Heart left ventricle (tissue), 16 donors: ENCODE measurements around the gene RNASEH2C. TPM values are rescaled to one million over a fixed set of nuclear protein-coding genes. Genes with fewer than 3 reads are reported as not detected.
"Not testable (repeated sequence)": the region's sequence is repeated elsewhere in the genome, so short reads cannot be mapped to it uniquely, and the experiment has no call there.

ENCODE experiments used
- ATAC-seq, 4 donors: fragments of 200-7000 bp; cut with Tn5 transposase; one replicate each; pipeline ENCODE4 v1.9.1; 2020 to 2022; ENCODE audit warnings: moderate library complexity in 4 of 4, mild to moderate bottlenecking in 3 of 4, moderate number of reproducible peaks in 1 of 4
- DNase-seq, 5 donors: peaks; one replicate each; pipeline ENCODE4 v3.0.0-alpha.2; 2020
- H3K27ac ChIP-seq, 12 donors: fragments of 200-600 bp; sonication (generic) in 4 of 12; one replicate each; pipeline versions ENCODE4 v1.5.0 to v1.8.0; 2016 to 2022; ENCODE audit warnings: mild to moderate bottlenecking in 2 of 12
- H3K27me3 ChIP-seq, 9 donors: fragments of 200-600 bp; sonication (generic) in 2 of 9; one replicate each; pipeline versions ENCODE4 v1.5.1 to v1.8.0; 2016 to 2022; ENCODE audit warnings: mild to moderate bottlenecking in 3 of 9
- H3K36me3 ChIP-seq, 9 donors: fragments of 200-600 bp; sonication (generic) in 2 of 9; one replicate each; pipeline versions ENCODE4 v1.5.0 to v1.8.0; 2018 to 2022; ENCODE audit warnings: mild to moderate bottlenecking in 2 of 9
- H3K4me1 ChIP-seq, 12 donors: fragments of 200-600 bp; sonication (generic) in 4 of 12; one replicate each; pipeline versions ENCODE4 v1.5.0 to v1.8.0; 2016 to 2022; ENCODE audit warnings: mild to moderate bottlenecking in 3 of 12
- H3K4me3 ChIP-seq, 12 donors: fragments of 200-600 bp; sonication (generic) in 4 of 12; one replicate each; pipeline versions ENCODE4 v1.5.0 to v1.8.0; 2017 to 2022; ENCODE audit warnings: mild to moderate bottlenecking in 9 of 12, moderate library complexity in 4 of 12
- H3K9me3 ChIP-seq, 12 donors: fragments of 200-600 bp; sonication (generic) in 4 of 12; one replicate each; pipeline versions ENCODE4 v1.5.0 to v1.8.0; 2016 to 2022; ENCODE audit warnings: mild to moderate bottlenecking in 1 of 12
- POLR2A ChIP-seq, 2 donors: fragments of 450-650 bp; IDR thresholded peaks; one replicate each; pipeline ENCODE4 v1.6.1; 2017; ENCODE audit warnings: antibody characterized with exemption in 2 of 2, mild to moderate bottlenecking in 2 of 2, moderate library complexity in 2 of 2
- WGBS, 4 donors: extraction: QIAGEN DNeasy Blood & Tissue Kit in 2 of 4; methylation state at CpG; one replicate each; pipeline versions ENCODE4 v1.1.5 to v1.1.7; 2013 to 2018; 5-methylcytosine and 5-hydroxymethylcytosine counted together
- intact Hi-C, 10 donors: fragments of 100-400 bp; cut with DNase I; formaldehyde crosslinking; loops; one replicate each; pipeline versions ENCODE4 v1.11.1 to v1.14.2; 2022
- polyA plus RNA-seq, 2 donors: library from polyadenylated mRNA; stranded (reverse); fragments of 200-250 nt; gene quantifications; one replicate each; pipeline ENCODE4 v1.2.3, GENCODE V29; 2013
- total RNA-seq, 9 donors: library from RNA; depleted of rRNA in 2 of 9; stranded (reverse); fragments of >200 nt in 2 of 9; fragmentation: NEBNext Ultra II Directional in 3 of 9; extraction: Animal tissue kit (Norgen Biotek cat#: 25700) in 3 of 9; gene quantifications; one replicate each; pipeline versions ENCODE4 v1.1.0 to v1.2.4, GENCODE V29; 2016 to 2023
- TF ChIP-seq, protein P1 (sequence below), 12 donors: fragments of 200-600 bp; sonication (generic) in 4 of 12; IDR thresholded peaks; one replicate each; pipeline versions ENCODE4 v1.5.0 to v1.8.0; 2018 to 2022; ENCODE audit warnings: antibody characterized with exemption in 12 of 12, mild to moderate bottlenecking in 5 of 12
- donor health status: ischemic (EF 13 %, LVEDD 7.1; RV severe dilation, severe dysfunction).
- donor health status: healthy with polysubstance abuse.
- donor health status: DM: no; HTN: yes; CAD: no.
- donor health status: DM: no; HTN: no; CAD: no.
- donor health status: ischemic (EF 25% LVEDD 6.9; RV normal size, moderate dysfunction).
- donor health status: ischemic (EF 25% LVEDD 5.7; RV mildly dilated, moderate dysfunction).
- donor health status: healthy.
- donor health status: DM: yes; HTN: yes; CAD: no.
- donor health status: ischemic (EF 35%, LVEDD 5.7; RV mildly dilated, moderate dysfunction).
- donor health status: nonischemic (EF 11% LVEDD 7.7; RV severe dilation, severe dysfunction).
- donor health status: DM: yes; HTN: yes; CAD: no.
- donor health status: PGD.
- donor health status: ischemic (EF 29% LVEDD 5.4; RV normal size, mild dysfunction).
- donor health status: nonischemic (EF 23%, LVEDD 6.1; RV moderate dilation, normal function).

The RNASEH2C gene
- total and polyA plus RNA-seq, 11 donors, result 31.7 to 131 (median 54.7) TPM

DNA sequence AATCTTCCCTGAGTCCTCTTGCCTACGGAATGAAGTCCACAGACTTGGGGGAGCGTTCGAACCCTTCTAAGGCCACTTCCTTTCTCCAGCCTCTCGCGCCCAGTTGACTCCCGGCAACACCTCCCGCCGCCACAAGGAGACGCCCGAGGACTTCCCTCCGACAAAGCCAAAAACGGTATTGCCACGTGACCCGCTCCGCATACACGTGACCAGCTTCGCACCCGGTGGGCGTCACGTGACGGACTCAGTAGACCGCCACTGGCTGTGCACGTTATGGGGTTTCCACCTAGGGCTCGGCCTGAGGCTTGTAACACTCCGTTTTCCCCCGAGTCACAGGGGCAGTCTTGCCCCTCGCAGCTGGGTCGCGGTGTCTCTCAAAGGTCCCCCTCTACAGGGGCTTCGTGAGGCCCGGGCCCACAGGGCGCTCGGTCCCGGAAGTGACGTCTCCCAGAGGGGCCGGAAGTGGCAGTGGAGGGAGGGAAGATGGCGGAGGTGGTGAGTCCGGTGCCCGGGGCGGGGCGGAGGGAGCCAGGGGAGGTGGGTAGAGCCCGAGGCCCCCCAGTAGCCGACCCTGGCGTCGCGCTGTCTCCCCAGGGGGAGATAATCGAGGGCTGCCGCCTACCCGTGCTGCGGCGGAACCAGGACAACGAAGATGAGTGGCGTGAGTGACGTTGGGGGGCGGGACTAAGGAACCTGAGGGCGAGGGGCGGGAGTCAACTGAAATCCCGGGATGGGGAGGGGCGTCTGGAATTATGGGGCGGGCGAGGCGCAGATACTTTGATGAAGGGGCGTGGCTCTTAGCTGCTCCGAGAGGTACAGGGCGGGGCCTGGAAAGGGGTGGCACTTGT lies 8.6 kb downstream of the RNASEH2C start, which contains the start of gene KAT5:
Gene KAT5 (plus strand): TSS at position 468 of the 848 bp plus-strand sequence. CDS start 16 bp downstream, at position 484.
- WGBS, 4 donors, result 0 to 1% (median 1%) methylated on average over 49 to 65 of the region's 65 CpGs
- Histone ChIP-seq H3K4me3 (peak within 1 kb of the TSS; percentile 36 to 90 (median 72)), H3K27ac (peak within 1 kb of the TSS; percentile 94 to 100 (median 99)), H3K36me3 (peaks cover 4 to 43% (median 40%) of the 10 kb centered on the region in 9 donors), H3K4me1 (peaks cover 0 to 22% (median 15%) of the 10 kb centered on the region in 12 donors), H3K27me3 (no peaks in the 10 kb centered on the region), H3K9me3 (no peaks in the 10 kb centered on the region)
- ATAC-seq (peak; percentile 90 to 95 (median 94)), DNase-seq (peak; percentile 98 to 99 (median 99))
- intact Hi-C loops, result loop anchor here (1.0 to 10.0 kb wide), 10 partner anchors 60 to 277 kb away; partner anchors contain the start of genes MAP3K11 (in 1 of the 10), PCNX3 (in 1 of the 10) and SIPA1 (in 1 of the 10)
- TF ChIP-seq, protein P1, sequence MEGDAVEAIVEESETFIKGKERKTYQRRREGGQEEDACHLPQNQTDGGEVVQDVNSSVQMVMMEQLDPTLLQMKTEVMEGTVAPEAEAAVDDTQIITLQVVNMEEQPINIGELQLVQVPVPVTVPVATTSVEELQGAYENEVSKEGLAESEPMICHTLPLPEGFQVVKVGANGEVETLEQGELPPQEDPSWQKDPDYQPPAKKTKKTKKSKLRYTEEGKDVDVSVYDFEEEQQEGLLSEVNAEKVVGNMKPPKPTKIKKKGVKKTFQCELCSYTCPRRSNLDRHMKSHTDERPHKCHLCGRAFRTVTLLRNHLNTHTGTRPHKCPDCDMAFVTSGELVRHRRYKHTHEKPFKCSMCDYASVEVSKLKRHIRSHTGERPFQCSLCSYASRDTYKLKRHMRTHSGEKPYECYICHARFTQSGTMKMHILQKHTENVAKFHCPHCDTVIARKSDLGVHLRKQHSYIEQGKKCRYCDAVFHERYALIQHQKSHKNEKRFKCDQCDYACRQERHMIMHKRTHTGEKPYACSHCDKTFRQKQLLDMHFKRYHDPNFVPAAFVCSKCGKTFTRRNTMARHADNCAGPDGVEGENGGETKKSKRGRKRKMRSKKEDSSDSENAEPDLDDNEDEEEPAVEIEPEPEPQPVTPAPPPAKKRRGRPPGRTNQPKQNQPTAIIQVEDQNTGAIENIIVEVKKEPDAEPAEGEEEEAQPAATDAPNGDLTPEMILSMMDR (IDR thresholded peaks at IDR 0.05), result peak; percentile 93 to 99 (median 98)
- TF ChIP-seq POLR2A (IDR thresholded peaks at IDR 0.05), result peak in 1 of 2 donors; percentile 49

GRCh38 chr11:65710421-65710820 lies 10.2 kb downstream of the RNASEH2C start:
- WGBS, 4 donors, result 79 to 88% (median 82%) methylated on average over 3 of the region's 3 CpGs
- Histone ChIP-seq H3K4me1 (peaks cover 0 to 26% (median 18%) of the 10 kb centered on the region in 12 donors), H3K27me3 (no peaks in the 10 kb centered on the region), H3K4me3 (peak overlapping the region in 1 of 12 donors; percentile 83), H3K9me3 (no peaks in the 10 kb centered on the region), H3K27ac (peak overlapping the region in 2 of 12 donors; percentile 99), H3K36me3 (peaks cover 4 to 28% (median 24%) of the 10 kb centered on the region in 9 donors)
- no peak for TF ChIP-seq POLR2A (IDR thresholded peaks at IDR 0.05)
- TF ChIP-seq, protein P1 (IDR thresholded peaks at IDR 0.05), result no peak
- DNase-seq (no peak), ATAC-seq (no peak)
- intact Hi-C loops, result loop anchor here in 9 of 10 donors (2.0 to 10.0 kb wide), 9 partner anchors 62 to 278 kb away; partner anchors contain the start of genes MAP3K11 (in 1 of the 9), PCNX3 (in 1 of the 9) and SIPA1 (in 1 of the 9)

GRCh38 chr11:65709661-65710060 lies 10.9 kb downstream of the RNASEH2C start:
- Histone ChIP-seq H3K27ac (no peak overlapping the region), H3K27me3 (no peaks in the 10 kb centered on the region), H3K36me3 (peaks cover 4 to 20% (median 17%) of the 10 kb centered on the region in 9 donors), H3K4me1 (peaks cover 0 to 26% (median 18%) of the 10 kb centered on the region in 12 donors), H3K9me3 (no peaks in the 10 kb centered on the region), H3K4me3 (no peak overlapping the region)
- 43 to 56% (median 49%) methylated on average over 8 of the region's 8 CpGs for WGBS, 4 donors
- no peak for DNase-seq
- ATAC-seq, result no peak
- no peak for TF ChIP-seq POLR2A (IDR thresholded peaks at IDR 0.05)
- TF ChIP-seq, protein P1 (IDR thresholded peaks at IDR 0.05), result no peak
- intact Hi-C loops, result loop anchor here (2.0 to 10.0 kb wide), 13 partner anchors 63 to 279 kb away; partner anchors contain the start of genes SIPA1 (in 2 of the 10), MAP3K11 (in 1 of the 10) and PCNX3 (in 1 of the 10)

- peaks cover 0 to 24% (median 18%) of the 10 kb centered on the region in 12 donors for H3K4me1 ChIP-seq
- H3K27ac ChIP-seq, result no peak overlapping the region
- WGBS, 4 donors, result 85 to 94% (median 88%) methylated on average over 5 of the region's 5 CpGs
- H3K27me3 ChIP-seq, result no peaks in the 10 kb centered on the region
- DNase-seq (no peak), ATAC-seq (no peak)
- H3K4me3 ChIP-seq, result no peak overlapping the region
- no peak for TF ChIP-seq POLR2A (IDR thresholded peaks at IDR 0.05)
- TF ChIP-seq, protein P1 (IDR thresholded peaks at IDR 0.05), result no peak
- no peaks in the 10 kb centered on the region for H3K9me3 ChIP-seq
- H3K36me3 ChIP-seq, result peaks cover 0 to 8% (median 5%) of the 10 kb centered on the region in 9 donors
- intact Hi-C loops, result loop anchor here in 7 of 10 donors (2.0 to 10.0 kb wide), 7 partner anchors 66 to 279 kb away; partner anchors contain the start of gene SIPA1 (in 1 of the 7)
Measured at GRCh38 chr11:65708451-65708850, 12.1 kb downstream of the RNASEH2C start.

DNA sequence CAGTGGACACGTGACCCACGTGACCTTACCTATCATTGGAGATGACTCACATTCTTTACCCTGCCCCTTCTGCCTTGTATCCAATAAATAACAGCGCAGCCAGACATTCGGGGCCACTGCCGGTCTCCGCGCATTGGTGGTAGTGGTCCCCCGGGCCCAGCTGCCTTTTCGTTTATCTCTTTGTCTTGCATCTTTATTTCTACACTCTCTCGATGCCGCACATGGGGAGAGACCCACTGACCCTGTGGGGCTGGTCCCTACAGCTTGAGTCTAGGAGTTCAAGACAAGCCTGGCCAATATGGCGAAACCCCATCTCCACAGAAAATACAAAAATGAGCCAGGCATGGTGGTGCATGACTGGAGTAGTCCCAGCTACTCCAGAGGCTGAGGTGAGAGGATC lies 13.6 kb downstream of the RNASEH2C start:
- H3K27ac ChIP-seq, H3K4me3 ChIP-seq, DNase-seq, H3K9me3 ChIP-seq, H3K36me3 ChIP-seq, ATAC-seq, H3K27me3 ChIP-seq: not testable (repeated sequence)
- WGBS, 4 donors, result 86 to 91% (median 87%) methylated on average over 10 to 12 of the region's 12 CpGs
- peaks cover 0 to 16% (median 11%) of the 10 kb centered on the region in 12 donors for H3K4me1 ChIP-seq
- intact Hi-C loops, result loop anchor here in 6 of 10 donors (1.0 to 10.0 kb wide), 6 partner anchors 68 to 281 kb away; partner anchors contain the start of gene SIPA1 (in 1 of the 6)
